OCI-LY7 (cell line): ENCODE measurements around the gene DAPK1. TPM values are rescaled to one million over a fixed set of nuclear protein-coding genes. Genes with fewer than 3 reads are reported as not detected.

Experiments used
- BruUV-seq: library from RNA; stranded (reverse); fragments of 400-500 nt; replicated peaks from 2 replicates; lab custom pipeline; 2021; lab: Mats Ljungman, UMichigan
- CTCF ChIA-PET: fragments of 300-600 bp; sonication (Branson Sonifier 250); formaldehyde crosslinking; loops from one replicate; lab custom pipeline; 2022; ENCODE audit warnings: antibody characterized with exemption; ENCODE audit not compliant: unreplicated experiment; lab: Charles Lee
- POLR2A ChIA-PET: fragments of 300-600 bp; sonication (Branson Sonifier 250); formaldehyde crosslinking; loops from one replicate; lab custom pipeline; 2022; ENCODE audit warnings: antibody characterized with exemption; lab: Charles Lee
- DNase-seq: peaks from one replicate; pipeline ENCODE4 v3.0.0-alpha.2; 2015; ENCODE audit warnings: low spot score
- H2AFZ ChIP-seq: fragments of 200-600 bp; sonication (generic), shearing (Covaris generic); 2 replicates; pipeline ENCODE4 v1.6.1; 2014; ENCODE audit warnings: mild to moderate bottlenecking, antibody characterized with exemption, low read length, moderate library complexity
- H3K27ac ChIP-seq: fragments of 200-600 bp; sonication (generic); 2 replicates; pipeline ENCODE4 v1.5.1; 2014; ENCODE audit warnings: mixed run types, low read depth, mild to moderate bottlenecking, moderate library complexity, low read length, inconsistent platforms; ENCODE audit not compliant: poor library complexity, severe bottlenecking
- H3K36me3 ChIP-seq: fragments of 200-600 bp; sonication (generic); 2 replicates; pipeline ENCODE4 v1.6.1; 2014; ENCODE audit warnings: mild to moderate bottlenecking, antibody characterized with exemption, low read length, moderate library complexity, mixed read lengths; ENCODE audit not compliant: insufficient read depth
- H3K4me1 ChIP-seq: fragments of 200-600 bp; sonication (generic); 2 replicates; pipeline ENCODE4 v1.5.1; 2014; ENCODE audit warnings: mild to moderate bottlenecking, low read length; ENCODE audit not compliant: insufficient read depth, poor library complexity, severe bottlenecking
- H3K4me2 ChIP-seq: fragments of 200-600 bp; sonication (generic); 2 replicates; pipeline ENCODE4 v1.6.1; 2014; ENCODE audit warnings: mild to moderate bottlenecking, low read length
- H3K4me3 ChIP-seq: fragments of 200-600 bp; sonication (generic); 2 replicates; pipeline ENCODE4 v1.5.1; 2014; ENCODE audit warnings: mild to moderate bottlenecking, low read depth, low read length; ENCODE audit not compliant: poor library complexity, severe bottlenecking
- H3K79me2 ChIP-seq: fragments of 200-600 bp; sonication (generic); 2 replicates; pipeline ENCODE4 v1.6.1; 2016; ENCODE audit warnings: low read depth, mild to moderate bottlenecking, low read length, moderate library complexity, mixed read lengths; ENCODE audit not compliant: insufficient read depth
- H3K9me2 ChIP-seq: fragments of 200-600 bp; sonication (generic); 2 replicates; pipeline ENCODE4 v1.6.1; 2016; ENCODE audit warnings: mild to moderate bottlenecking, low read length, mixed read lengths; ENCODE audit not compliant: insufficient read depth
- H3K9me3 ChIP-seq: fragments of 200-600 bp; sonication (generic); 2 replicates; pipeline ENCODE4 v1.6.1; 2014; ENCODE audit warnings: mild to moderate bottlenecking, mixed run types, low read length, mixed read lengths
- H4K20me1 ChIP-seq: fragments of 200-600 bp; sonication (generic); 2 replicates; pipeline ENCODE4 v1.6.1; 2014; ENCODE audit warnings: mild to moderate bottlenecking, antibody characterized with exemption, low read length, moderate library complexity, mixed read lengths; ENCODE audit not compliant: insufficient read depth
- EZH2phosphoT487 ChIP-seq: fragments of 200-600 bp; sonication (generic); IDR thresholded peaks from 2 replicates; pipeline ENCODE4 v1.6.1; 2018; ENCODE audit warnings: low read depth, borderline replicate concordance, mild to moderate bottlenecking, mixed run types, antibody characterized with exemption, low read length, moderate library complexity, mixed read lengths
- intact Hi-C: fragments of 100-400 bp; cut with micrococcal nuclease; formaldehyde crosslinking; loops from one replicate; pipeline ENCODE4 v1.10.0; 2022; ENCODE audit not compliant: unreplicated experiment
- total RNA-seq, 2 experiments: library from RNA; depleted of rRNA in 1 of 2; stranded (reverse); fragments of >200 nt in 1 of 2; shearing (Covaris generic) in 1 of 2; gene quantifications; 2 replicates each; pipeline ENCODE4 v1.2.3, GENCODE V29; 2014 to 2022
- TF ChIP-seq, protein P1 (sequence below): fragments of 200-600 bp; sonication (generic); conservative IDR thresholded peaks from 2 replicates; pipeline ENCODE4 v1.5.1; 2014; ENCODE audit warnings: mild to moderate bottlenecking, antibody characterized with exemption, low read length, moderate library complexity, mixed read lengths

The DAPK1 gene
- total RNA-seq, 2 experiments from 2014 or later = 0.25 to 3.5 TPM

- Histone ChIP-seq H3K36me3 (no peaks in the 10 kb centered on the region), H3K79me2 (no peaks in the 10 kb centered on the region), H2AFZ (no peak overlapping the region), H3K4me2 (no peak overlapping the region), H3K4me1 (peaks cover 36% of the 10 kb centered on the region), H3K4me3 (no peak overlapping the region), H4K20me1 (no peaks in the 10 kb centered on the region), H3K9me2 (no peaks in the 10 kb centered on the region), H3K9me3 (no peaks in the 10 kb centered on the region), H3K27ac (no peak overlapping the region)
- no peak for TF ChIP-seq EZH2phosphoT487
- TF ChIP-seq, protein P1, sequence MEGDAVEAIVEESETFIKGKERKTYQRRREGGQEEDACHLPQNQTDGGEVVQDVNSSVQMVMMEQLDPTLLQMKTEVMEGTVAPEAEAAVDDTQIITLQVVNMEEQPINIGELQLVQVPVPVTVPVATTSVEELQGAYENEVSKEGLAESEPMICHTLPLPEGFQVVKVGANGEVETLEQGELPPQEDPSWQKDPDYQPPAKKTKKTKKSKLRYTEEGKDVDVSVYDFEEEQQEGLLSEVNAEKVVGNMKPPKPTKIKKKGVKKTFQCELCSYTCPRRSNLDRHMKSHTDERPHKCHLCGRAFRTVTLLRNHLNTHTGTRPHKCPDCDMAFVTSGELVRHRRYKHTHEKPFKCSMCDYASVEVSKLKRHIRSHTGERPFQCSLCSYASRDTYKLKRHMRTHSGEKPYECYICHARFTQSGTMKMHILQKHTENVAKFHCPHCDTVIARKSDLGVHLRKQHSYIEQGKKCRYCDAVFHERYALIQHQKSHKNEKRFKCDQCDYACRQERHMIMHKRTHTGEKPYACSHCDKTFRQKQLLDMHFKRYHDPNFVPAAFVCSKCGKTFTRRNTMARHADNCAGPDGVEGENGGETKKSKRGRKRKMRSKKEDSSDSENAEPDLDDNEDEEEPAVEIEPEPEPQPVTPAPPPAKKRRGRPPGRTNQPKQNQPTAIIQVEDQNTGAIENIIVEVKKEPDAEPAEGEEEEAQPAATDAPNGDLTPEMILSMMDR = no peak
- CTCF ChIA-PET = no interaction called here
- POLR2A ChIA-PET = interaction anchor here (0.8 to 2.3 kb wide), 6 partner anchors 9 to 64 kb away, joined by 3 to 9 read pairs (median 4); no protein-coding TSS in a partner anchor
- BruUV-seq = no TSS peak
- DNase-seq = no peak
- intact Hi-C loops = no loop called here
Measured at GRCh38 chr9:87515588-87516221, 18.0 kb downstream of the DAPK1 start.

GRCh38 chr9:87516222-87516925 lies 18.7 kb downstream of the DAPK1 start:
- Histone ChIP-seq H3K9me3 (no peaks in the 10 kb centered on the region), H4K20me1 (no peaks in the 10 kb centered on the region), H3K4me2 (no peak overlapping the region), H3K9me2 (no peaks in the 10 kb centered on the region), H3K27ac (no peak overlapping the region), H3K79me2 (no peaks in the 10 kb centered on the region), H3K4me1 (peaks cover 40% of the 10 kb centered on the region), H3K4me3 (no peak overlapping the region), H2AFZ (no peak overlapping the region; the same call in 1 of the 2 replicates), H3K36me3 (no peaks in the 10 kb centered on the region)
- no TSS peak for BruUV-seq
- ChIA-PET POLR2A (interaction anchor here (1.0 to 2.3 kb wide), 4 partner anchors 10 to 63 kb away, joined by 3 to 9 read pairs (median 4); no protein-coding TSS in a partner anchor), CTCF (no interaction called here)
- TF ChIP-seq EZH2phosphoT487 = no peak
- TF ChIP-seq, protein P1 = no peak
- intact Hi-C loops = no loop called here
- DNase-seq = no peak

DNA sequence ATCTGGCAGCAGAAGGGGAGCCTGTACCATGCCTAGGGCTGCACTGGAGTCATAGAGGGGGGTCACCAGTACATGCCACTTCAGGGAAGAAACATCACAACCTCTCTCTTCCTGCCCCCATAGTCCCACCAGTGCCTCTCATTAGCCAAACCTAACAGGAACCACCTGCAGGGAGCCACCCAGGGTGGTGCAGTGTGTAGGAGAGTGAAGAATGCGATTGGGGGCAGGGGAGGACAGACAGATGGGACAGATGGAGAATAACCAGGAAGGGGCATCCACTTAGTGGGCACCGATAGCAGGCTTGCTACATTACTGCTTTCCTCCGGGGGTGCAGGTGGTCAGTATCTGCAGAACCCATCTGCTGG lies 19.2 kb downstream of the DAPK1 start:
- peak; percentile 15 for DNase-seq
- TF ChIP-seq EZH2phosphoT487 = no peak
- TF ChIP-seq, protein P1 = no peak
- Histone ChIP-seq H3K4me2 (no peak overlapping the region), H3K79me2 (no peaks in the 10 kb centered on the region), H3K4me3 (no peak overlapping the region), H4K20me1 (no peaks in the 10 kb centered on the region), H3K4me1 (peaks cover 40% of the 10 kb centered on the region), H3K9me2 (no peaks in the 10 kb centered on the region), H3K9me3 (no peaks in the 10 kb centered on the region), H2AFZ (no peak overlapping the region; the same call in 1 of the 2 replicates), H3K27ac (no peak overlapping the region), H3K36me3 (no peaks in the 10 kb centered on the region)
- ChIA-PET CTCF (no interaction called here), POLR2A (no interaction called here)
- BruUV-seq = no TSS peak
- intact Hi-C loops = no loop called here
